Activated CD4-positive, alpha-beta T cell treated with anti-CD3 and anti-CD28 coated beads, Interleukin-2, amount 10 ng/mL, durations not matched to agents 7 days and 5 days (primary cell): ENCODE data around the gene ATRN. TPM values are rescaled to one million over a fixed set of nuclear protein-coding genes. Genes with fewer than 3 reads are reported as not detected.

ENCODE experiments used
- CTCF ChIA-PET: fragments of 350-600 bp; sonication (Branson Sonifier 250); formaldehyde crosslinking; loops from one replicate; lab custom pipeline; 2021; ENCODE audit warnings: antibody characterized with exemption; lab: Charles Lee
- POLR2A ChIA-PET: fragments of 350-600 bp; sonication (Branson Sonifier 250); formaldehyde crosslinking; loops from one replicate; lab custom pipeline; 2021; ENCODE audit warnings: antibody characterized with exemption; lab: Charles Lee
- DNase-seq: peaks from one replicate; pipeline ENCODE4 v3.0.0-alpha.2; 2020
- H3K27ac Mint-ChIP-seq: one replicate; pipeline ENCODE4 v1.8.0; 2021; ENCODE audit warnings: mild to moderate bottlenecking, moderate library complexity, mixed read lengths
- H3K27me3 Mint-ChIP-seq: one replicate; pipeline ENCODE4 v1.8.0; 2021; ENCODE audit warnings: mixed read lengths
- H3K36me3 Mint-ChIP-seq: one replicate; pipeline ENCODE4 v1.8.0; 2021; ENCODE audit warnings: low read depth, mixed read lengths
- H3K4me1 Mint-ChIP-seq: one replicate; pipeline ENCODE4 v1.8.0; 2021; ENCODE audit warnings: mixed read lengths
- H3K4me3 Mint-ChIP-seq: one replicate; pipeline ENCODE4 v1.8.0; 2021; ENCODE audit warnings: mild to moderate bottlenecking, moderate library complexity, mixed read lengths
- H3K9me3 Mint-ChIP-seq: one replicate; pipeline ENCODE4 v1.8.0; 2021; ENCODE audit warnings: mixed read lengths
- total RNA-seq, 2 experiments: library from RNA; stranded (reverse); gene quantifications; one replicate each; pipeline ENCODE4 v1.2.3, GENCODE V29; 2021

Gene ATRN
- total RNA-seq, 2 experiments from 2014 or later, result 7.8 TPM

DNA sequence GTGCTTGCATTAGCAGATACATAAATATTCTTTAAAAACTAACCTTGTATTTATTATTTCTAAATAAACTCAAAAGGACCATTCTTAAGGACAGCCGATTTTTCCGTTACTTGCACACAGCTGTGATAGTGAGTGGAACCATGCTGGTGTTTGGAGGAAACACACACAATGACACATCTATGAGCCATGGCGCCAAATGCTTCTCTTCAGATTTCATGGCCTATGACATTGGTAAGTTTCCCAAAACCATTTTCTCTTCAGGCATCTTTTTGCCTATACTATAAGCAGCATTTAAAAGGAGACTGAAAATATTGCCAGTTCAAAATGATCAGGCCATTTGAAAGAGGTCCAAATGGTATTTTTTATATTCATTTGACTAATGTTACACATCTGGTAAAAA lies 92.3 kb downstream of the ATRN start:
- Mint-ChIP-seq H3K27ac (no peak overlapping the region), H3K36me3 (peaks cover 2% of the 10 kb centered on the region), H3K27me3 (no peaks in the 10 kb centered on the region), H3K9me3 (no peaks in the 10 kb centered on the region), H3K4me1 (no peaks in the 10 kb centered on the region), H3K4me3 (no peak overlapping the region)
- CTCF ChIA-PET, result interaction anchor here (0.6 to 2.0 kb wide), 5 partner anchors 10 to 276 kb away, joined by 3 to 7 read pairs (median 3); no protein-coding TSS in a partner anchor
- POLR2A ChIA-PET, result interaction anchor here (0.7 kb wide), 1 partner anchor 224 kb away, joined by 3 read pairs; the partner anchor contains the start of gene CENPB
- DNase-seq, result no peak

- Mint-ChIP-seq H3K9me3 (no peaks in the 10 kb centered on the region), H3K4me3 (no peak overlapping the region), H3K27ac (no peak overlapping the region), H3K4me1 (no peaks in the 10 kb centered on the region), H3K36me3 (peaks cover 2% of the 10 kb centered on the region), H3K27me3 (no peaks in the 10 kb centered on the region)
- DNase-seq, result peak; percentile 50
- POLR2A ChIA-PET, result no interaction called here
- CTCF ChIA-PET, result interaction anchor here (0.6 to 2.0 kb wide), 5 partner anchors 11 to 276 kb away, joined by 3 to 7 read pairs (median 3); no protein-coding TSS in a partner anchor
Measured at GRCh38 chr20:3563548-3564177, 92.8 kb downstream of the ATRN start.

DNA sequence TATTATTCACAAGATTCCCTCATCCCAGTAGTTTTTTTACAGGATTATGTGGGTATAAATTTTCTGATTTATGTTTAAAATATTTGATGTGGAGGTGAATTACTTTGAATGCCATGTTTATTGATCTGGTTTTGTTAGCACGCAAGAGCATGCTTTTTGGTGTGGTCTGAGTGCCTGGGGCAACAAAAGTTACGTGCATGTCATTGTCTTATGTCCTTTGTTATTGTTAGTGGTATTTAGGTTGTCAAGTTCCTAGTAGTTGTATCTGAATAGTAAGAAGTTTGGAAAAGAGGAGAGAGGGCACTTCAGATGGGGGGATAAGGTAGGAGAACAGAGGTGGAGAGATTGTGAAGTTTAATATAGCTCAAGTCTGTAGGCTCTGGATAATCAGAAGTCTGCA lies 95.0 kb downstream of the ATRN start:
- no peaks in the 10 kb centered on the region for H3K27me3 Mint-ChIP-seq
- H3K9me3 Mint-ChIP-seq, result no peaks in the 10 kb centered on the region
- no peaks in the 10 kb centered on the region for H3K4me1 Mint-ChIP-seq
- POLR2A ChIA-PET, result no interaction called here
- no peak for DNase-seq
- H3K36me3 Mint-ChIP-seq, result peaks cover 2% of the 10 kb centered on the region
- CTCF ChIA-PET, result no interaction called here
- no peak overlapping the region for H3K4me3 Mint-ChIP-seq
- no peak overlapping the region for H3K27ac Mint-ChIP-seq

DNA sequence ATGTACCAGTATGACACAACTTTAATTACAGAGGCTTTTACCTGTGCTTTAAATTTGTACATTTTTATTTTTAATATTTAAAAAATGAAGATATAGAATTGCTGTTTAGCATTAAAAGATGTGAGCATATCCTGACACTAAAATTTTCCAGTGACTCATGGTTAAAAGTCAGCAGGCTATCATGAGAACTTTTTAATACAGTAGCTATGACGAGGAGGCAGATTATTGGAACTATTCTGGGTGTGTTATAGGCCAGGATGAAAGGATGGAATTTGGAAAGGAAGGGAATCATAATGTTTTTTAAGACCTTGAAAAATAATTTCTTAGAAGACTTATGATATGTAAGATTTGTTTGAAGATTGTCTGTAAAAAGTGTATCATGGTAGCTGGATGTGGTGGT lies 101.3 kb downstream of the ATRN start:
- CTCF ChIA-PET, result interaction anchor here (0.5 kb wide), 1 partner anchor 464 kb away, joined by 3 read pairs; no protein-coding TSS in a partner anchor
- no peak for DNase-seq
- no peaks in the 10 kb centered on the region for H3K4me1 Mint-ChIP-seq
- H3K9me3 Mint-ChIP-seq, result no peaks in the 10 kb centered on the region
- no peak overlapping the region for H3K27ac Mint-ChIP-seq
- no peaks in the 10 kb centered on the region for H3K27me3 Mint-ChIP-seq
- POLR2A ChIA-PET, result no interaction called here
- H3K36me3 Mint-ChIP-seq, result peaks cover 4% of the 10 kb centered on the region
- no peak overlapping the region for H3K4me3 Mint-ChIP-seq

DNA sequence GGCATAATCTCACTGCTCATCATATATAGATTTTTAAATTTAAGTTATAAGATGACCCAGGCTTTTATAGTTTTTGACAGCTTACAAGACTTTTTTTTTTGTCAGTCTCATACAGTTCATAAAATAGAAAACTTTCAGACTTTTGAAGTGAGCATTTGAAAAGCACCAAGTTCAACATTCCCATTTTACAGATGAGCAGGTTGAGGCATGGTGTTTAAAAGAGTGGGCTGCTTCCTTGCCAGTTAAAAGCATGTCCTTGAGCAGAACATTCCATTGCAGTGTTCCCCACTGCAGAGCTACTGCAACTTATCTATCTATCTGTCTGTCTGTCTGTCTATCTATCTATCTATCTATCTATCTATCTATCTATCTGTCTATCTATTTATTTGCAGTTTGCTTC lies 105.5 kb downstream of the ATRN start:
- no peaks in the 10 kb centered on the region for H3K9me3 Mint-ChIP-seq
- no peaks in the 10 kb centered on the region for H3K27me3 Mint-ChIP-seq
- no peak for DNase-seq
- H3K4me1 Mint-ChIP-seq, result no peaks in the 10 kb centered on the region
- H3K27ac Mint-ChIP-seq, result no peak overlapping the region
- no peak overlapping the region for H3K4me3 Mint-ChIP-seq
- ChIA-PET CTCF (no interaction called here), POLR2A (no interaction called here)
- peaks cover 9% of the 10 kb centered on the region for H3K36me3 Mint-ChIP-seq

DNA sequence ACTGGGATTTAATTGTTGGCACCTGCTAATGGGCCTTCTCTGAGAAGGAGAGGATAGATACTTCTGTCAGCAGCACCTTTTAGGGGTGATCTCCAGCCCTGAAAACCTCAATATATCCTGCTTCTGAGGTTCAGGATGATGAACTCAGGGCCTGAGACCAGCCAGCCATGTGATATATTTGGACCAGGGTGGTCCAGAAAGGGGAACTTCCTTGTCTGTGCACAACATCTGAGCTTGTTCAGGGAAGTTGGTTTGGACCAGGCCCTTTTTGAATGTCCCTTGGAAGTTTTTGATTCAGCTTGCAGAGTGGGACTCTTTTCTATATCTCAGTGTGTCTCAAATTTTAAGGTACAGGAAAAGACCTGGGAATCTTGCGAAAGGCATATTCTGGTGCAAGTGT lies 106.5 kb downstream of the ATRN start:
- ChIA-PET POLR2A (no interaction called here), CTCF (interaction anchor here (1.3 kb wide), 1 partner anchor 26 kb away, joined by 4 read pairs; no protein-coding TSS in a partner anchor)
- Mint-ChIP-seq H3K36me3 (peaks cover 9% of the 10 kb centered on the region), H3K27ac (no peak overlapping the region), H3K4me1 (no peaks in the 10 kb centered on the region), H3K9me3 (no peaks in the 10 kb centered on the region), H3K27me3 (no peaks in the 10 kb centered on the region), H3K4me3 (no peak overlapping the region)
- DNase-seq, result no peak

DNA sequence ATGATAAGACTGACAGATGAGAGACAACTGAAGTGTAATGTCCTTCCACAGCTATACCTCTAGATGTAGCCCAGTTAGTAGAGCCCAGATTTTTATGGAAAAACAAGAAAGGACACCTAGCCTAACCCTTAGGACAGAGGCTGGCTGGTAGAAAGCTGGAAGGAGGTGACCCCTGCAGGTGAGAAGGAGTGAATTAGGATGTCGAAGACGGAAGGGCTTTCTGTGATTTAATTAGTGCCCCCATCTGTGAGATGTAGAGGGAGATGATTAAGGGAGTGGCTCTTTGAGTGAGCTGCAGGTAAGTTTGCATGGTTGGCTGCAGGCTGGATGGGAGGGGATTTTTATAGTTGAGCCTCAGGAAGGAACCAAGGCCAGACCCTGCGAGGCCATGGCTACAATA lies 109.6 kb downstream of the ATRN start:
- no peaks in the 10 kb centered on the region for H3K27me3 Mint-ChIP-seq
- ChIA-PET POLR2A (no interaction called here), CTCF (interaction anchor here (0.6 kb wide), 1 partner anchor 840 kb away, joined by 4 read pairs; no protein-coding TSS in a partner anchor)
- no peak overlapping the region for H3K27ac Mint-ChIP-seq
- no peaks in the 10 kb centered on the region for H3K4me1 Mint-ChIP-seq
- H3K36me3 Mint-ChIP-seq, result peaks cover 22% of the 10 kb centered on the region
- H3K4me3 Mint-ChIP-seq, result no peak overlapping the region
- no peak for DNase-seq
- H3K9me3 Mint-ChIP-seq, result no peaks in the 10 kb centered on the region

DNA sequence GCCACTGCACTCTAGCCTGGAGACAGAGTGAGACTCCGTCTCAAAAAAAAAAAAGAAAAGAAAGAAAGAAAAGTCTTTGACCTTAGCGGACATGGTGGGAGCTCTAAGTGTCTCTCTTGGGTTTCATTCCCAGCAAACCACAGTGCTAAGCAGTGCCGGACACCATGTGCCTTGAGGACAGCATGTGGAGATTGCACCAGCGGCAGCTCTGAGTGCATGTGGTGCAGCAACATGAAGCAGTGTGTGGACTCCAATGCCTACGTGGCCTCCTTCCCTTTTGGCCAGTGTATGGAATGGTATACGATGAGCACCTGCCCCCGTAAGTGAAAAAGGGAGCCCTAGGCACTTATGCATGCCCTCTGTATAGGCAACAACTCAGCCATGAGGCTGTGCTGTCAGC lies 112.9 kb downstream of the ATRN start:
- POLR2A ChIA-PET, result no interaction called here
- no peak for DNase-seq
- no peaks in the 10 kb centered on the region for H3K4me1 Mint-ChIP-seq
- no peaks in the 10 kb centered on the region for H3K27me3 Mint-ChIP-seq
- no peaks in the 10 kb centered on the region for H3K9me3 Mint-ChIP-seq
- H3K27ac Mint-ChIP-seq, result no peak overlapping the region
- peaks cover 20% of the 10 kb centered on the region for H3K36me3 Mint-ChIP-seq
- CTCF ChIA-PET, result no interaction called here
- no peak overlapping the region for H3K4me3 Mint-ChIP-seq

GRCh38 chr20:3586093-3586492 lies 115.3 kb downstream of the ATRN start:
- ChIA-PET CTCF (no interaction called here), POLR2A (no interaction called here)
- H3K36me3 Mint-ChIP-seq, result peaks cover 20% of the 10 kb centered on the region
- no peak overlapping the region for H3K27ac Mint-ChIP-seq
- H3K9me3 Mint-ChIP-seq, result no peaks in the 10 kb centered on the region
- H3K4me3 Mint-ChIP-seq, result no peak overlapping the region
- no peaks in the 10 kb centered on the region for H3K27me3 Mint-ChIP-seq
- no peaks in the 10 kb centered on the region for H3K4me1 Mint-ChIP-seq
- DNase-seq, result no peak

GRCh38 chr20:3590164-3590563 lies 119.3 kb downstream of the ATRN start:
- no peaks in the 10 kb centered on the region for H3K9me3 Mint-ChIP-seq
- H3K27me3 Mint-ChIP-seq, result no peaks in the 10 kb centered on the region
- CTCF ChIA-PET, result interaction anchor here (1.2 kb wide), 1 partner anchor 21 kb away, joined by 3 read pairs; no protein-coding TSS in a partner anchor
- H3K27ac Mint-ChIP-seq, result no peak overlapping the region
- H3K4me3 Mint-ChIP-seq, result no peak overlapping the region
- POLR2A ChIA-PET, result no interaction called here
- H3K4me1 Mint-ChIP-seq, result no peaks in the 10 kb centered on the region
- DNase-seq, result no peak
- peaks cover 18% of the 10 kb centered on the region for H3K36me3 Mint-ChIP-seq

DNA sequence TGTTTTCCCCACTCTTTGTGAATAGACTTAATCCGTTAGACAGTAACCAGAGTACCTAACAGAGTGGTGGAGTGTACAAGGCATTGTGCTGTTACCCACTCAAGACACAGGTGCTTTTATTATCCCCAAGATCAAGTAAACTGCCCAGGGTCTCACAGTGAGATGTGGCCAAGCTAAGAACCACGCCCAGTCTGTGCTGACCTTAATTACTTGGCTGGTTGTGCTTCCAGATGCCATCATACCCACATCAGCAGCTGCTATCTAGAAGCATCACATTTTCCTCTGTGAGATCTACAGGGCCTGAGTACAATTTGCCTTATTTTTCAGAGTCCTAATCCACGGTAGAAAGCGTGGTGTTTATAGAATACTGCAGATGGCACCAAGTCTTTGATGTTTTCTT lies 122.1 kb downstream of the ATRN start:
- Mint-ChIP-seq H3K4me3 (no peak overlapping the region), H3K9me3 (no peaks in the 10 kb centered on the region), H3K27me3 (no peaks in the 10 kb centered on the region), H3K27ac (no peak overlapping the region), H3K36me3 (peaks cover 10% of the 10 kb centered on the region), H3K4me1 (no peaks in the 10 kb centered on the region)
- ChIA-PET POLR2A (no interaction called here), CTCF (no interaction called here)
- no peak for DNase-seq

DNA sequence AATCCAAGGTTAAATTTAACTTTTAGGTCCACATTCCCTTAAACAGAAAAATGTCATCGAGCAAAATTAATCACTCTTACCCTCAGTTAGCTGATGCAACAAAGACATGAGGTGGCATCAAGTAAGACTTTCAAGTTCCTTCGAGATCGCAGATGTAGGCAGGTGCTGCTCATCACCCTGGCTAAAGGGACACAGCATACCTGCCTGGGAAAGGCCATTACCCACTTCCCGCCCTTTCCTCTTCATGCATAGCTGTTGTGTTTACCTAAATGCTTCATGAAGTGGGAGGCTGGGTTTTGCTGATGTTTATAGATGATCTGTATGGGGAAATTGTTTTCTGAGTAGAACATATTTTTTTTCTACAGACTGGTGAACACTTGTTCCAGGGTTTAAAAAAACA lies 124.7 kb downstream of the ATRN start:
- Mint-ChIP-seq H3K27me3 (no peaks in the 10 kb centered on the region), H3K27ac (no peak overlapping the region), H3K36me3 (peaks cover 10% of the 10 kb centered on the region), H3K9me3 (no peaks in the 10 kb centered on the region), H3K4me1 (no peaks in the 10 kb centered on the region), H3K4me3 (no peak overlapping the region)
- CTCF ChIA-PET, result no interaction called here
- no peak for DNase-seq
- POLR2A ChIA-PET, result no interaction called here

- Mint-ChIP-seq H3K4me3 (no peak overlapping the region), H3K27ac (no peak overlapping the region), H3K4me1 (peaks cover 2% of the 10 kb centered on the region), H3K27me3 (no peaks in the 10 kb centered on the region), H3K9me3 (no peaks in the 10 kb centered on the region), H3K36me3 (peaks cover 10% of the 10 kb centered on the region)
- ChIA-PET CTCF (no interaction called here), POLR2A (no interaction called here)
- no peak for DNase-seq
Measured at GRCh38 chr20:3603108-3603507, 132.3 kb downstream of the ATRN start.
